Nephron progenitor cell (in vitro differentiated cells): ENCODE data around the gene MYLK4.

Experiments
- DNase-seq: peaks from one replicate; pipeline ENCODE4 v3.0.0; 2021
- H3K27ac Mint-ChIP-seq: 2 replicates; pipeline ENCODE4 v1.8.0; 2021; ENCODE audit warnings: mild to moderate bottlenecking, moderate library complexity, mixed read lengths
- H3K27me3 Mint-ChIP-seq: 2 replicates; pipeline ENCODE4 v1.8.0; 2021; ENCODE audit warnings: mild to moderate bottlenecking, low read depth, mixed read lengths; ENCODE audit not compliant: poor library complexity
- H3K36me3 Mint-ChIP-seq: 2 replicates; pipeline ENCODE4 v1.8.0; 2021; ENCODE audit warnings: low read depth, mixed read lengths
- H3K4me1 Mint-ChIP-seq: 2 replicates; pipeline ENCODE4 v1.8.0; 2021; ENCODE audit warnings: mixed read lengths
- H3K4me3 Mint-ChIP-seq: 2 replicates; pipeline ENCODE4 v1.8.0; 2021; ENCODE audit warnings: mild to moderate bottlenecking, moderate library complexity, mixed read lengths
- H3K9me3 Mint-ChIP-seq: 2 replicates; pipeline ENCODE4 v1.8.0; 2021; ENCODE audit warnings: mild to moderate bottlenecking, moderate library complexity, mixed read lengths
- CTCF ChIP-seq: fragments of 200-600 bp; sonication (generic); IDR thresholded peaks from 2 replicates; pipeline ENCODE4 v1.5.0; 2021; ENCODE audit warnings: antibody characterized with exemption

MYLK4 gene

DNA sequence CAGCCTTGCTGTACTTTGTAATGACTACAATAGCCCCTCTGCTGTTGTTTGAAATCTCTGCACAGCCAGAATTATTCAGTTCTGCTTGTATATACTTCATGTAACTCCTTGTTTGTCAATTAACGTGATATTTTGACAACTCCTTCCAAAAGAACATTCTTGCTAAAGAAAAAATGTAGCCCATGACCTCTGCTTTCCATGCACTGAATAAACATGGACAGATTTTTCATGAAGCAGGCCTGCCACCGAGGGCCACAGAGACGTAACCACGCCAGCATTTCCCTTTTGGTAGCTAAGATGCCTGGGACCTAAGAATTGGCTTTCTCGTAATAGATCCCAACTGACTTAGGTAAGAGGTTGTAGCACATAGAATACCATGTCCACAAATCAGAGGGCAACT, 135.9 kb downstream of the MYLK4 start:
- Mint-ChIP-seq H3K9me3 (peaks cover 16% of the 10 kb centered on the region), H3K27me3 (peaks cover 11% of the 10 kb centered on the region), H3K27ac (no peak overlapping the region), H3K4me1 (no peaks in the 10 kb centered on the region), H3K4me3 (no peak overlapping the region), H3K36me3 (no peaks in the 10 kb centered on the region)
- DNase-seq = no peak
- TF ChIP-seq CTCF = no peak

DNA sequence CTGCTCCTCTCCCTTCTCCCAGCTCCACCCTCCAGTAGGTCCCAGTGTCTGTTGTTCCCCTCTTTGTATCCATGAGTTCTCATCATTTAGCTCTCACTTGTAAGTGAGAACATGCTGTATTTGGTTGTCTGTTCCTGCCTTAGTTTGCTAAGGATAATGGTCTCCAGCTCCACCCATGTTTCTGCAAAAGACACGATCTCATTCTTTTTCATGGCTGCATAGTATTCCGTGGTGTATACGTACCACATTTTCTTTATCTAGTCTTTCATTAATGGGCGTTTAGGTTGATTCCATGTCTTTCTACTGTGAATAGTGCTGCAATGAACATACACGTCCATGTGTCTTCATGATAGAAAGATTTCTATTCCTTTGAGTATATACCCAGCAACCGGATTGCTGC, 136.6 kb downstream of the MYLK4 start:
- TF ChIP-seq CTCF = no peak
- Mint-ChIP-seq H3K27ac (no peak overlapping the region), H3K4me1 (no peaks in the 10 kb centered on the region), H3K4me3 (no peak overlapping the region), H3K36me3 (no peaks in the 10 kb centered on the region), H3K27me3 (peaks cover 9% of the 10 kb centered on the region), H3K9me3 (peaks cover 17% of the 10 kb centered on the region)
- DNase-seq = no peak
